GM20000 (cell line): ENCODE measurements around the gene OR7A17.

Experiments used
- DNase-seq: peaks from one replicate; pipeline ENCODE4 v3.0.0; 2012; ENCODE audit warnings: low spot score
- CTCF ChIP-seq: IDR thresholded peaks from 2 replicates; pipeline ENCODE4 v1.5.1; 2012; ENCODE audit warnings: mild to moderate bottlenecking, control low read depth; ENCODE audit errors: extremely low read depth, missing control alignments

OR7A17 gene

DNA sequence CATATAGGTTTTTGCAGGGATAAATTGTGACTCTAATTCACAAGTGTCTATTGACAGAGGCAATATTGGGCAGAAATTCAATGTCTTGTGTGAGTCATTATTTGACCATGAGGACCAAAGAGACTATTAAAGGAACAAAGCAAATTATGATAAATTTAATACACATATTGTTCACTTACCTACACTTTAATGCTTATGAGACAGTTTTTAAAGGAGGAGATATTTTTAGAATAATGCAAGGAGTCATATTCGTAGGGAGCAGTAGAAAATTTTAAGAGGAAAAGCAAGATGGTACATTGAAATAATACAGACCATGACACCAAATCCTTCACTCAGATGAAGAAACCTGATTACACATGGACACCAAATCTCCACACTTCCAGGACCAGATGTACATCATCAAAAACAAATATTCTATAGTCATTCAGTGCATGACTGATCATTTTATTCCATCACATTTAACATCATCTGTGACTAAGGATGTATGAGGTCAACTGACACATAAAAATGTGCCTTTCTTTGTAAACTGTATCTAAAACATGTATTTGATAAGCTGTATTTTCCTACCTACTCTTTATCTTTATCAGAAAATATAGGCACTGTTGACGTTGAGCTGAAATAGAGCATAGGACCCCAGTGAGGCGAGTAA, 4.2 kb upstream of the OR7A17 start:
- DNase-seq, result no peak
- TF ChIP-seq CTCF, result no peak

DNA sequence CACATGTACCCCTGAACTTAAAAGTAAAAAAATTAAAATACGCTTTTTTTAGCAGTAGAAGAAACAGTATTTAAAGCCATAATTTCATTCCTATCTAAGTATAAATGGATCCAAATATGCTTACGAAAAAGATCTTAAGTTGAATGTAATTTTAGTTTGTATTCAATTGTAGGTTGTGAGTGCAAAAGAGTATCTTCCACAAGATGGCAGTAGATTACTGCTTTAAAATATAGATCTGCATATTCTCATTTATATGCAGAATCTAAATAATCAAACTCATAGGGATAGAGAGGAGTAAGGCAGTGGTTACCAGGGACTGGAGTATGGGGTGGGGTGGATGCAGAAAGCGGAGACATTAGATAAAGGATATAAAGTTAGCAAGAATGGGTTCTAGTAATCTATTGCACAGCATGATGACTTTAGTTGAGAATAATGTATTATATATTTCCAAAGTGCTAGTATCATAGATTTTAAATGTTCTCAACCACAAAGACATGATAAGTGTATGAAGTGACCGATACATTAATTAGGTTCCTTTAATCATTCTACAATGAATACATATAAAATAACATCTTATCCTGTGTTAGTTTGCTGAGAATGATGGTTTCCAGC, 14.2 kb downstream of the OR7A17 start:
- peak; percentile 13 for DNase-seq
- peak; percentile 37 for TF ChIP-seq CTCF

- no peak for TF ChIP-seq CTCF
- no peak for DNase-seq
These were observed 17.4 kb downstream of the OR7A17 start for GRCh38 chr19:14868497-14868896.

GRCh38 chr19:14848822-14849221, 37.1 kb downstream of the OR7A17 start, which contains the start of gene OR7A10:
Gene OR7A10, minus strand, starts transcription at chr19:14848922. Its CDS starts 7,045 bp downstream, at chr19:14841877.
- DNase-seq, result no peak
- TF ChIP-seq CTCF, result no peak

GRCh38 chr19:14843578-14843977, 42.4 kb downstream of the OR7A17 start:
- no peak for TF ChIP-seq CTCF

DNA sequence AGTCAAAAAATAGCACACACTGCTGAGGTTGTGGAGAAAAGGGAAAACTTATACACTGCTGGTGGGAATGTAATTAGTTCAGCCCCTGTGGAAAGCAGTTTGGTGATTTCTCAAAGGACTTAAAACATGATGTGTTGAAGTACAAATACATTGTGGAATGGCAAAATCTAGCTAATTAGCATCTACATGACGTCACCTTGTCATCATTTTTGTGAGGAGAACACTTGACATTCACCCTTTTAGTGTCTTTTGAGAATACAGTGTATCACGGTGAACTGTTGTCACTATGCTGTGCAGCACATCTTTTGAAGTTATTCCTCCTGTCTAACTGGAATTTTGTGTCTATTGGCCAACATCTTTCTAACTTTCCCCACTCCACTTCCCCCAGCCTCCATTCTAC, 42.8 kb downstream of the OR7A17 start:
- no peak for TF ChIP-seq CTCF
- DNase-seq, result no peak

More at GRCh38 chr19:14843578-14843977, 42.4 kb downstream of the OR7A17 start:
- DNase-seq, result no peak

DNA sequence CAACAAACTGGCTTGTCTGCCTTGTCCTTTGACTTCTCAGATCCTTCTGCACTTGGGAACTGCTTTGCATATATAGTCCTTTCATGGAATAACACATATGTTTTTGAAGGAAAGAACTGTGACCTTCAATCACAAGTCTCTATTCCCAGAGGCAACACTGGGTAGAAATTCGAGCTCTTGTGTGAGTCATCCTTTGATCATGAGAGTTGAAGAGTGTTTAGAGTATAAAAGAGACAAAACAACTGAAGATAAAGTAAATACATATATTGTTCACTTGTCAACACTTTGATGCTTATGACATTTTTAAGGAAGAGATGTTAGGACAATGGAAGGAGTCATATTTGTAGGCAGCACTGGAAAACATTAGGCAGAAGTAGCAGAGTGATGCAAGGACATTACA, 45.7 kb downstream of the OR7A17 start:
- no peak for DNase-seq

More for the DNA sequence above, 45.7 kb downstream of the OR7A17 start:
- no peak for TF ChIP-seq CTCF
